Adrenal gland (tissue), 12 donors: ENCODE measurements around the gene POLL. TPM values are rescaled to one million over a fixed set of nuclear protein-coding genes. Genes with fewer than 3 reads are reported as not detected.

Experiments
- DNase-seq, 7 donors: peaks; one replicate each; pipeline ENCODE4 v3.0.0-alpha.2; 2019 to 2020
- H3K27ac ChIP-seq, 5 donors: fragments of 200-600 bp; sonication (generic) in 4 of 5; 1 replicate in 3 of 5; 2 replicates in 2 of 5; pipeline versions ENCODE4 v1.5.1 to v1.8.0; 2016 to 2020; ENCODE audit warnings: mild to moderate bottlenecking in 1 of 5
- H3K27me3 ChIP-seq: fragments of 200-600 bp; 2 replicates; pipeline ENCODE4 v1.8.0; 2021
- H3K36me3 ChIP-seq, 2 donors: fragments of 200-600 bp; replicated peaks in 1 of 2; 1 replicate in 1 of 2; 2 replicates in 1 of 2; pipeline versions ENCODE4 v1.5.1 to v1.8.0; 2018 to 2022
- H3K4me1 ChIP-seq, 2 donors: fragments of 200-600 bp; replicated peaks in 1 of 2; 1 replicate in 1 of 2; 2 replicates in 1 of 2; pipeline versions ENCODE4 v1.5.1 to v1.8.0; 2018 to 2021
- H3K4me3 ChIP-seq, 4 donors: fragments of 200-600 bp; sonication (generic) in 3 of 4; one replicate each; pipeline ENCODE4 v1.5.1; 2016 to 2018
- H3K9me3 ChIP-seq, 3 donors: fragments of 200-600 bp; sonication (generic) in 1 of 3; replicated peaks in 1 of 3; 1 replicate in 2 of 3; 2 replicates in 1 of 3; pipeline versions ENCODE4 v1.5.1 to v1.8.0; 2016 to 2021
- CTCF ChIP-seq, 6 experiments: fragments of 450-650 bp in 4 of 6; fragments of 200-600 bp in 2 of 6; sonication (generic) in 1 of 6; IDR thresholded peaks; 1 replicate in 5 of 6; 2 replicates in 1 of 6; pipeline versions ENCODE4 v1.5.1 to v1.8.0; 2016 to 2021; ENCODE audit warnings: antibody characterized with exemption in 6 of 6, mild to moderate bottlenecking in 2 of 6, moderate library complexity in 1 of 6
- POLR2A ChIP-seq, 2 donors: fragments of 450-650 bp; IDR thresholded peaks; one replicate each; pipeline ENCODE4 v1.6.1; 2017; ENCODE audit warnings: antibody characterized with exemption in 2 of 2, mild to moderate bottlenecking in 2 of 2, moderate library complexity in 1 of 2
- WGBS, 4 donors: extraction: QIAGEN DNeasy Blood & Tissue Kit in 2 of 4; methylation state at CpG; one replicate each; pipeline versions ENCODE4 v1.1.5 to v1.1.7; 2013 to 2017; 5-methylcytosine and 5-hydroxymethylcytosine counted together
- intact Hi-C, 2 donors: fragments of 100-400 bp; cut with DNase I; formaldehyde crosslinking; loops; one replicate each; pipeline versions ENCODE4 v1.14.1 to v1.15.0; 2022 to 2023
- microRNA-seq, 3 donors: library from miRNA; unstranded; fragments of <30 nt; microRNA quantifications; one replicate each; pipeline ENCODE4, GENCODE V29; 2017 to 2020
- polyA plus RNA-seq, 3 donors: library from polyadenylated mRNA; stranded (reverse); fragments of 200-250 nt in 2 of 3; fragments of 350-450 nt in 1 of 3; fragmentation: Illumina TruSeq in 1 of 3; extraction: RNeasy Lipid Tissue Mini Kit (QIAGEN cat#74804) in 1 of 3; gene quantifications; one replicate each; pipeline ENCODE4 v1.2.3, GENCODE V29; 2013 to 2014
- small RNA-seq, 2 donors: library from RNA; depleted of rRNA; stranded (forward); fragments of <200 nt; gene quantifications; one replicate each; pipeline ENCODE3, GENCODE V24; 2016
- total RNA-seq, 9 donors: library from RNA; depleted of rRNA in 4 of 9; stranded (reverse); fragments of >200 nt in 4 of 9; fragments of 120-200 nt in 1 of 9; fragmentation: NEBNext Ultra II Directional in 1 of 9; extraction: Animal tissue kit (Norgen Biotek cat#: 25700) in 1 of 9; gene quantifications; one replicate each; pipeline versions ENCODE4 v1.1.0 to v1.2.4, GENCODE V29; 2013 to 2023
- donor health status: healthy with polysubstance abuse.
- donor health status: Bipolar disorder and iron deficiency.
- donor health status: DM: yes; HTN: yes; CAD: no.
- donor health status: DM: no; HTN: no; CAD: no.
- donor health status: DM: no; HTN: no; CAD: no.
- donor health status: DM: yes; HTN: yes; CAD: no.

The POLL gene
- total and polyA plus RNA-seq, 12 donors = 10.1 to 83.7 (median 31.5) TPM

- intact Hi-C loops = no loop called here
- peak; percentile 17 to 58 (median 40) for TF ChIP-seq CTCF (IDR thresholded peaks at IDR 0.05)
- no peak for TF ChIP-seq POLR2A (IDR thresholded peaks at IDR 0.05)
- H3K9me3 ChIP-seq = no peaks in the 10 kb centered on the region
- H3K4me3 ChIP-seq = no peak overlapping the region
- DNase-seq = no peak
- H3K4me1 ChIP-seq = no peaks in the 10 kb centered on the region
- peaks cover 0 to 34% of the 10 kb centered on the region in 2 donors for H3K36me3 ChIP-seq
- H3K27me3 ChIP-seq = no peaks in the 10 kb centered on the region
- H3K27ac ChIP-seq = no peak overlapping the region
Measured at GRCh38 chr10:101536800-101537199, 51.3 kb downstream of the POLL start.

- no peaks in the 10 kb centered on the region for H3K9me3 ChIP-seq
- no peak for TF ChIP-seq CTCF (IDR thresholded peaks at IDR 0.05)
- no peak for TF ChIP-seq POLR2A (IDR thresholded peaks at IDR 0.05)
- no peak overlapping the region for H3K27ac ChIP-seq
- H3K36me3 ChIP-seq = peaks cover 0 to 35% of the 10 kb centered on the region in 2 donors
- no peaks in the 10 kb centered on the region for H3K4me1 ChIP-seq
- intact Hi-C loops = no loop called here
- 66 to 77% (median 69%) methylated on average over 4 of the region's 4 CpGs for WGBS, 4 donors
- DNase-seq = no peak
- no peak overlapping the region for H3K4me3 ChIP-seq
- no peaks in the 10 kb centered on the region for H3K27me3 ChIP-seq
Measured at GRCh38 chr10:101535949-101536348, 52.1 kb downstream of the POLL start.

- peaks cover 0 to 15% of the 10 kb centered on the region in 2 donors for H3K36me3 ChIP-seq
- DNase-seq = no peak
- 72 to 87% (median 79%) methylated on average over 4 of the region's 4 CpGs for WGBS, 4 donors
Measured at GRCh38 chr10:101529725-101530553, 58.1 kb downstream of the POLL start.

DNA sequence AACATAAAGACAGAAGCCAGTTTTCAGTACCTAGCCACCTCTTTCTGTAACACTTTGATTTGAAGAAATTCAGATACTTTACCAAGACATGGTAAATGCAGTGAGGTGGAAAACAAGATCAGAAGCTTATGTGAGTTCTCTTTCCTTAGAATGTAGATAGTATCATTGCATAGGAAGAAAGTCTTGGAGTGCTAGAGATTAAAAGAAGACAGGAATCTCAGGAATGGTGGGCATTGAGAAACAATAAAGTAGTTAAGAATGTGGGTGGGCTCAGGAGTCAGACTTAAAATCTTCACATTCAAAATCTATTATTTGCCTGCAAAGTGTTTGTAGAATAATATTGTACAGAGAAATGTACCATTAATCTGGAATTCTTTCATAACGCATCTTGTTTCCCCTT is 58.9 kb downstream of the POLL start:
- no peak for TF ChIP-seq CTCF (IDR thresholded peaks at IDR 0.05)
- TF ChIP-seq POLR2A (IDR thresholded peaks at IDR 0.05) = no peak
- no peaks in the 10 kb centered on the region for H3K4me1 ChIP-seq
- no peaks in the 10 kb centered on the region for H3K27me3 ChIP-seq
- no peak overlapping the region for H3K27ac ChIP-seq
- 75 to 95% (median 86%) methylated on average over 1 of the region's 1 CpG for WGBS, 4 donors
- intact Hi-C loops = no loop called here
- no peaks in the 10 kb centered on the region for H3K9me3 ChIP-seq
- no peak overlapping the region for H3K4me3 ChIP-seq
- H3K36me3 ChIP-seq = peaks cover 0 to 15% of the 10 kb centered on the region in 2 donors
- no peak for DNase-seq

More at GRCh38 chr10:101529725-101530553, 58.1 kb downstream of the POLL start:
- no peaks in the 10 kb centered on the region for H3K27me3 ChIP-seq
- H3K27ac ChIP-seq = no peak overlapping the region
- intact Hi-C loops = no loop called here
- TF ChIP-seq POLR2A (IDR thresholded peaks at IDR 0.05) (no peak), CTCF (IDR thresholded peaks at IDR 0.05) (no peak)
- no peak overlapping the region for H3K4me3 ChIP-seq
- H3K9me3 ChIP-seq = no peaks in the 10 kb centered on the region
- H3K4me1 ChIP-seq = no peaks in the 10 kb centered on the region

Small RNAs within 50 kb of the gene (microRNA-seq; reads per million reads assigned to microRNA genes)
- gene MIR3158-1 (0 reads per million in 3 donors), gene MIR3158-2 (0 reads per million in 3 donors)

Small RNAs within 50 kb of the gene (small RNA-seq; reads per million reads assigned to genes)
- gene MIR3158-1 (0 reads per million in 2 donors), gene RNU6-1165P (0 reads per million in 2 donors)

Other genes with a start within 250 kb of the POLL start
- gene BTRC, start 234.1 kb downstream of the POLL start, total RNA-seq = 10 to 100 TPM; 16.4 to 35.3 (median 22.1) TPM
- 10 to 100 TPM; 10.0 to 21.8 (median 13.8) TPM for gene BTRC, start 234.1 kb downstream of the POLL start, polyA plus RNA-seq
- 10 to 100 TPM in 8 of 9 donors, 1 to 10 TPM in 1; 8.3 to 35.9 (median 26.1) TPM for gene DPCD, start 64 bp upstream of the POLL start, total RNA-seq
- 10 to 100 TPM; 19.6 to 42.5 (median 28.6) TPM for gene DPCD, start 64 bp upstream of the POLL start, polyA plus RNA-seq
- gene FBXW4, start 106.9 kb upstream of the POLL start, total RNA-seq = 10 to 100 TPM; 34.4 to 81.7 (median 60.8) TPM
- 10 to 100 TPM; 51.1 to 80.0 (median 55.2) TPM for gene FBXW4, start 106.9 kb upstream of the POLL start, polyA plus RNA-seq
- gene FGF8, start 187.9 kb upstream of the POLL start, total RNA-seq = not detected
- gene FGF8, start 187.9 kb upstream of the POLL start, polyA plus RNA-seq = not detected
- gene NPM3, start 195.2 kb upstream of the POLL start, total RNA-seq = 10 to 100 TPM; 20.6 to 51.5 (median 40.4) TPM
- gene NPM3, start 195.2 kb upstream of the POLL start, polyA plus RNA-seq = 10 to 100 TPM; 14.7 to 23.8 (median 19.8) TPM
- 100 to 1,000 TPM in 2 of 9 donors, 10 to 100 TPM in 7; 32.8 to 119 (median 76.6) TPM for gene OGA, start 230.2 kb upstream of the POLL start, total RNA-seq
- 10 to 100 TPM; 55.4 to 81.2 (median 65.5) TPM for gene OGA, start 230.2 kb upstream of the POLL start, polyA plus RNA-seq